ENCODE measurements around the gene DOCK2. TPM values are rescaled to one million over a fixed set of nuclear protein-coding genes. Genes with fewer than 3 reads are reported as not detected.
"Not testable (repeated sequence)": the region's sequence is repeated elsewhere in the genome, so short reads cannot be mapped to it uniquely, and the experiment has no call there.

The DOCK2 gene
- total and polyA plus RNA-seq, 4 donors, result 5.0 to 30.4 (median 7.4) TPM

GRCh38 chr5:169946743-169947295, 309.7 kb downstream of the DOCK2 start:
- Histone ChIP-seq H3K27me3 (ENCODE audit: control insufficient read depth, insufficient read depth, low read length) (no peaks in the 10 kb centered on the region), H3K4me3 (ENCODE audit: low read depth, low read length) (no peak overlapping the region), H3K4me1 (ENCODE audit: control insufficient read depth, insufficient read depth, low read length) (peaks cover 9% of the 10 kb centered on the region), H3K36me3 (ENCODE audit: control insufficient read depth, insufficient read depth, low read length) (no peaks in the 10 kb centered on the region), H3K9me3 (ENCODE audit: control insufficient read depth, insufficient read depth, low read length) (no peaks in the 10 kb centered on the region), H3K27ac (ENCODE audit: low read depth, low read length) (no peak overlapping the region)
- WGBS (ENCODE audit: insufficient coverage), result 95% methylated on average over 3 of the region's 5 CpGs
- no peak for DNase-seq (ENCODE audit: low read depth in 4 of 6, low spot score in 6 of 6)

GRCh38 chr5:169950333-169950732, 313.3 kb downstream of the DOCK2 start:
- no peaks in the 10 kb centered on the region for H3K36me3 ChIP-seq (ENCODE audit: control insufficient read depth, insufficient read depth, low read length)
- no peak overlapping the region for H3K27ac ChIP-seq (ENCODE audit: low read depth, low read length)
- no peak overlapping the region for H3K4me3 ChIP-seq (ENCODE audit: low read depth, low read length)
- H3K4me1 ChIP-seq (ENCODE audit: control insufficient read depth, insufficient read depth, low read length), result peaks cover 9% of the 10 kb centered on the region
- no peaks in the 10 kb centered on the region for H3K27me3 ChIP-seq (ENCODE audit: control insufficient read depth, insufficient read depth, low read length)
- no peaks in the 10 kb centered on the region for H3K9me3 ChIP-seq (ENCODE audit: control insufficient read depth, insufficient read depth, low read length)
- WGBS (ENCODE audit: insufficient coverage), result 100% methylated on average over 1 of the region's 2 CpGs
- DNase-seq (ENCODE audit: low read depth in 4 of 6, low spot score in 6 of 6), result no peak

- H3K4me1 ChIP-seq (ENCODE audit: control insufficient read depth, insufficient read depth, low read length); H3K27me3 ChIP-seq (ENCODE audit: control insufficient read depth, insufficient read depth, low read length); H3K4me3 ChIP-seq (ENCODE audit: low read depth, low read length); H3K27ac ChIP-seq (ENCODE audit: low read depth, low read length); H3K9me3 ChIP-seq (ENCODE audit: control insufficient read depth, insufficient read depth, low read length); DNase-seq (ENCODE audit: low read depth in 4 of 6, low spot score in 6 of 6); H3K36me3 ChIP-seq (ENCODE audit: control insufficient read depth, insufficient read depth, low read length): not testable (repeated sequence)
- no CpG with 5 or more reads among the region's 4 CpGs for WGBS (ENCODE audit: insufficient coverage)
Observed at GRCh38 chr5:169953196-169953595, 316.1 kb downstream of the DOCK2 start.

- no peak for DNase-seq (ENCODE audit: low read depth in 4 of 6, low spot score in 6 of 6)
- H3K27me3 ChIP-seq (ENCODE audit: control insufficient read depth, insufficient read depth, low read length), result no peaks in the 10 kb centered on the region
- no peaks in the 10 kb centered on the region for H3K9me3 ChIP-seq (ENCODE audit: control insufficient read depth, insufficient read depth, low read length)
- H3K36me3 ChIP-seq (ENCODE audit: control insufficient read depth, insufficient read depth, low read length), result no peaks in the 10 kb centered on the region
- no peak overlapping the region for H3K27ac ChIP-seq (ENCODE audit: low read depth, low read length)
- H3K4me3 ChIP-seq (ENCODE audit: low read depth, low read length), result no peak overlapping the region
- H3K4me1 ChIP-seq (ENCODE audit: control insufficient read depth, insufficient read depth, low read length), result no peaks in the 10 kb centered on the region
- 73% methylated on average over 6 of the region's 6 CpGs for WGBS (ENCODE audit: insufficient coverage)
Observed at GRCh38 chr5:169954786-169955185, 317.7 kb downstream of the DOCK2 start.

GRCh38 chr5:169956126-169956525, 319.1 kb downstream of the DOCK2 start:
- Histone ChIP-seq H3K36me3 (ENCODE audit: control insufficient read depth, insufficient read depth, low read length) (no peaks in the 10 kb centered on the region), H3K9me3 (ENCODE audit: control insufficient read depth, insufficient read depth, low read length) (no peaks in the 10 kb centered on the region), H3K4me1 (ENCODE audit: control insufficient read depth, insufficient read depth, low read length) (no peaks in the 10 kb centered on the region), H3K27ac (ENCODE audit: low read depth, low read length) (no peak overlapping the region), H3K27me3 (ENCODE audit: control insufficient read depth, insufficient read depth, low read length) (no peaks in the 10 kb centered on the region), H3K4me3 (ENCODE audit: low read depth, low read length) (no peak overlapping the region)
- 60% methylated on average over 1 of the region's 3 CpGs for WGBS (ENCODE audit: insufficient coverage)
- no peak for DNase-seq (ENCODE audit: low read depth in 4 of 6, low spot score in 6 of 6)

- Histone ChIP-seq H3K27me3 (ENCODE audit: control insufficient read depth, insufficient read depth, low read length) (no peaks in the 10 kb centered on the region), H3K27ac (ENCODE audit: low read depth, low read length) (no peak overlapping the region), H3K9me3 (ENCODE audit: control insufficient read depth, insufficient read depth, low read length) (no peaks in the 10 kb centered on the region), H3K36me3 (ENCODE audit: control insufficient read depth, insufficient read depth, low read length) (no peaks in the 10 kb centered on the region), H3K4me3 (ENCODE audit: low read depth, low read length) (no peak overlapping the region), H3K4me1 (ENCODE audit: control insufficient read depth, insufficient read depth, low read length) (no peaks in the 10 kb centered on the region)
- DNase-seq (ENCODE audit: low read depth in 4 of 6, low spot score in 6 of 6), result no peak
Observed at GRCh38 chr5:169956756-169957155, 319.7 kb downstream of the DOCK2 start.

GRCh38 chr5:169958278-169958677, 321.2 kb downstream of the DOCK2 start:
- H3K27ac ChIP-seq (ENCODE audit: low read depth, low read length), result no peak overlapping the region
- WGBS (ENCODE audit: insufficient coverage), result no CpG with 5 or more reads among the region's 3 CpGs
- no peaks in the 10 kb centered on the region for H3K27me3 ChIP-seq (ENCODE audit: control insufficient read depth, insufficient read depth, low read length)
- H3K36me3 ChIP-seq (ENCODE audit: control insufficient read depth, insufficient read depth, low read length), result no peaks in the 10 kb centered on the region
- H3K4me1 ChIP-seq (ENCODE audit: control insufficient read depth, insufficient read depth, low read length), result no peaks in the 10 kb centered on the region
- DNase-seq (ENCODE audit: low read depth in 4 of 6, low spot score in 6 of 6), result no peak
- H3K9me3 ChIP-seq (ENCODE audit: control insufficient read depth, insufficient read depth, low read length), result no peaks in the 10 kb centered on the region
- no peak overlapping the region for H3K4me3 ChIP-seq (ENCODE audit: low read depth, low read length)

- peaks cover 3% of the 10 kb centered on the region for H3K36me3 ChIP-seq (ENCODE audit: control insufficient read depth, insufficient read depth, low read length)
- no CpG with 5 or more reads among the region's 2 CpGs for WGBS (ENCODE audit: insufficient coverage)
- no peak overlapping the region for H3K27ac ChIP-seq (ENCODE audit: low read depth, low read length)
Observed at GRCh38 chr5:169960659-169961058, 323.6 kb downstream of the DOCK2 start.

GRCh38 chr5:169964246-169964645, 327.2 kb downstream of the DOCK2 start:
- DNase-seq (ENCODE audit: low read depth in 4 of 6, low spot score in 6 of 6), result no peak
- Histone ChIP-seq H3K27me3 (ENCODE audit: control insufficient read depth, insufficient read depth, low read length) (no peaks in the 10 kb centered on the region), H3K9me3 (ENCODE audit: control insufficient read depth, insufficient read depth, low read length) (no peaks in the 10 kb centered on the region), H3K27ac (ENCODE audit: low read depth, low read length) (no peak overlapping the region), H3K4me1 (ENCODE audit: control insufficient read depth, insufficient read depth, low read length) (no peaks in the 10 kb centered on the region), H3K4me3 (ENCODE audit: low read depth, low read length) (no peak overlapping the region), H3K36me3 (ENCODE audit: control insufficient read depth, insufficient read depth, low read length) (peaks cover 3% of the 10 kb centered on the region)
- WGBS (ENCODE audit: insufficient coverage), result 76% methylated on average over 4 of the region's 5 CpGs

More at GRCh38 chr5:169960659-169961058, 323.6 kb downstream of the DOCK2 start:
- Histone ChIP-seq H3K4me3 (ENCODE audit: low read depth, low read length) (no peak overlapping the region), H3K9me3 (ENCODE audit: control insufficient read depth, insufficient read depth, low read length) (no peaks in the 10 kb centered on the region), H3K4me1 (ENCODE audit: control insufficient read depth, insufficient read depth, low read length) (no peaks in the 10 kb centered on the region), H3K27me3 (ENCODE audit: control insufficient read depth, insufficient read depth, low read length) (no peaks in the 10 kb centered on the region)
- no peak for DNase-seq (ENCODE audit: low read depth in 4 of 6, low spot score in 6 of 6)

GRCh38 chr5:169970339-169970738, 333.3 kb downstream of the DOCK2 start:
- Histone ChIP-seq H3K9me3 (ENCODE audit: control insufficient read depth, insufficient read depth, low read length) (no peaks in the 10 kb centered on the region), H3K36me3 (ENCODE audit: control insufficient read depth, insufficient read depth, low read length) (no peaks in the 10 kb centered on the region), H3K27me3 (ENCODE audit: control insufficient read depth, insufficient read depth, low read length) (no peaks in the 10 kb centered on the region), H3K27ac (ENCODE audit: low read depth, low read length) (no peak overlapping the region), H3K4me3 (ENCODE audit: low read depth, low read length) (no peak overlapping the region), H3K4me1 (ENCODE audit: control insufficient read depth, insufficient read depth, low read length) (peaks cover 3% of the 10 kb centered on the region)
- DNase-seq (ENCODE audit: low read depth in 4 of 6, low spot score in 6 of 6), result no peak
